Measurements from ENCODE around the gene SOST. TPM values are rescaled to one million over a fixed set of nuclear protein-coding genes. Genes with fewer than 3 reads are reported as not detected.

SOST gene
- total RNA-seq, 1 experiment from 2014 or later, result not detected

GRCh38 chr17:43782913-43783680 is 24.5 kb upstream of the SOST start:
- H3K4me1 ChIP-seq (replicated peaks; ENCODE audit: insufficient read depth), result 0 out of 2 replicates have a peak, but pooled peaks cover 3% of the 10 kb centered on the region
- DNase-seq, result no peak
- no peak for TF ChIP-seq CTCF (conservative IDR thresholded peaks at IDR 0.05)
- no peak for TF ChIP-seq EZH2 (IDR thresholded peaks at IDR 0.05; ENCODE audit: low read depth)
- no peaks in the 10 kb centered on the region for H3K36me3 ChIP-seq (ENCODE audit: low read depth)
- H3K79me2 ChIP-seq (ENCODE audit: low read depth), result peaks cover under 1% of the 10 kb centered on the region
- no peaks in the 10 kb centered on the region for H3K9me2 ChIP-seq (ENCODE audit: insufficient read depth)
- intact Hi-C loops (cut with micrococcal nuclease; ENCODE audit: unreplicated experiment), result no loop called here
- no peak overlapping the region for H3K4me3 ChIP-seq
- no peak overlapping the region for H3K4me2 ChIP-seq
- no peaks in the 10 kb centered on the region for H3K9me3 ChIP-seq (ENCODE audit: insufficient read depth, low read depth)
- H3F3A ChIP-seq (ENCODE audit: insufficient read depth, low read depth), result no peaks in the 10 kb centered on the region
- BruUV-seq (replicated peaks), result no TSS peak
- H4K20me1 ChIP-seq (ENCODE audit: insufficient read depth), result no peaks in the 10 kb centered on the region
- no peak overlapping the region for H2AFZ ChIP-seq
- H3K27me3 ChIP-seq (ENCODE audit: insufficient read depth, low read depth), result peaks cover 20% of the 10 kb centered on the region; the same call in 1 of the 2 replicates
- POLR2A ChIA-PET (ENCODE audit: unreplicated experiment), result no interaction called here
- CTCF ChIA-PET, result interaction anchor here (0.7 kb wide), 1 partner anchor 63 kb away, joined by 4 read pairs; no protein-coding TSS in a partner anchor
- H3K27ac ChIP-seq, result no peak overlapping the region

GRCh38 chr17:43780135-43780534 is 21.5 kb upstream of the SOST start, which contains the start of gene CFAP97D1:
Gene CFAP97D1 (plus strand): TSS chr17:43780435. CDS start chr17:43780463, 28 bp downstream.
- TF ChIP-seq CTCF (conservative IDR thresholded peaks at IDR 0.05) (no peak), EZH2 (IDR thresholded peaks at IDR 0.05; ENCODE audit: low read depth) (no peak)
- Histone ChIP-seq H3K9me2 (ENCODE audit: insufficient read depth) (no peaks in the 10 kb centered on the region), H3F3A (ENCODE audit: insufficient read depth, low read depth) (peaks cover 7% of the 10 kb centered on the region; the same call in 1 of the 2 replicates), H3K4me1 (replicated peaks; ENCODE audit: insufficient read depth) (peaks cover 14% of the 10 kb centered on the region), H3K27ac (no peak within 1 kb of the TSS), H3K79me2 (ENCODE audit: low read depth) (peaks cover 26% of the 10 kb centered on the region), H3K4me3 (peak within 1 kb of the TSS; percentile 81), H4K20me1 (ENCODE audit: insufficient read depth) (no peaks in the 10 kb centered on the region; the same call in 1 of the 2 replicates), H3K36me3 (ENCODE audit: low read depth) (0 out of 2 replicates have a peak, but pooled peaks cover 6% of the 10 kb centered on the region), H3K9me3 (ENCODE audit: insufficient read depth, low read depth) (no peaks in the 10 kb centered on the region), H3K4me2 (peak within 1 kb of the TSS; percentile 92), H3K27me3 (ENCODE audit: insufficient read depth, low read depth) (peaks cover 20% of the 10 kb centered on the region; the same call in 1 of the 2 replicates), H2AFZ (peak within 1 kb of the TSS; percentile 94)
- DNase-seq, result no peak
- intact Hi-C loops (cut with micrococcal nuclease; ENCODE audit: unreplicated experiment), result no loop called here
- ChIA-PET POLR2A (ENCODE audit: unreplicated experiment) (no interaction called here), CTCF (no interaction called here)
- BruUV-seq (replicated peaks), result no TSS peak

GRCh38 chr17:43779145-43780125 is 20.8 kb upstream of the SOST start:
- CTCF ChIA-PET, result no interaction called here
- TSS peak; percentile 72 for BruUV-seq (replicated peaks)
- intact Hi-C loops (cut with micrococcal nuclease; ENCODE audit: unreplicated experiment), result loop anchor here (2.0 kb wide), 1 partner anchor 67 kb away; the partner anchor contains the start of gene CD300LG

More at GRCh38 chr17:43779145-43780125, 20.8 kb upstream of the SOST start:
- Histone ChIP-seq H2AFZ (peak overlapping the region; percentile 94), H3F3A (ENCODE audit: insufficient read depth, low read depth) (peaks cover 7% of the 10 kb centered on the region; the same call in 1 of the 2 replicates), H3K4me1 (replicated peaks; ENCODE audit: insufficient read depth) (peaks cover 14% of the 10 kb centered on the region), H3K27me3 (ENCODE audit: insufficient read depth, low read depth) (peaks cover 20% of the 10 kb centered on the region; the same call in 1 of the 2 replicates), H3K4me2 (peak overlapping the region; percentile 92), H3K9me2 (ENCODE audit: insufficient read depth) (no peaks in the 10 kb centered on the region), H3K27ac (no peak overlapping the region), H3K9me3 (ENCODE audit: insufficient read depth, low read depth) (no peaks in the 10 kb centered on the region), H3K36me3 (ENCODE audit: low read depth) (0 out of 2 replicates have a peak, but pooled peaks cover 8% of the 10 kb centered on the region), H3K79me2 (ENCODE audit: low read depth) (peaks cover 27% of the 10 kb centered on the region), H3K4me3 (peak overlapping the region; percentile 81), H4K20me1 (ENCODE audit: insufficient read depth) (no peaks in the 10 kb centered on the region; the same call in 1 of the 2 replicates)
- TF ChIP-seq EZH2 (IDR thresholded peaks at IDR 0.05; ENCODE audit: low read depth) (no peak), CTCF (conservative IDR thresholded peaks at IDR 0.05) (peak; percentile 40; the same call in 1 of the 2 replicates)
- POLR2A ChIA-PET (ENCODE audit: unreplicated experiment), result interaction anchor here (0.6 to 1.1 kb wide), 5 partner anchors 60 to 1625 kb away, joined by 3 to 13 read pairs (median 3); no protein-coding TSS in a partner anchor
- DNase-seq, result no peak
